ENCODE measurements around the gene CACNA1H. TPM values are rescaled to one million over a fixed set of nuclear protein-coding genes. Genes with fewer than 3 reads are reported as not detected.

Gene CACNA1H
- total RNA-seq, 1 experiment from 2014 or later = not detected

DNA sequence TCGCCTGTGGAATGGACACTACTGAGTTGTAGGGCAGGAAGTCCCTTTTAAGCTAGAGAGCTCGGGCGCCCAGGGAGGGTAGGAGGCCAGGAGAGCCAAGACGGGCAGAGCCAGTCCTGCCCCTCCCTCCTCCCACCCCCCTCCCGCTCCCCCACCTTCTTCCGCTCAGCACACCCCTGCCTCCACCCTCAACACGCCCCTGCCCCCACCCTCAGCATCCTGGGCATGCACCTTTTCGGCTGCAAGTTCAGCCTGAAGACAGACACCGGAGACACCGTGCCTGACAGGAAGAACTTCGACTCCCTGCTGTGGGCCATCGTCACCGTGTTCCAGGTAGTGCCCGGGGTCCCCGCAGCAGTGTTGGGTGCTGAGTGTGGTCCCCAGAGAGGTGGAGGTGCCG, 53.9 kb downstream of the CACNA1H start:
- no peak for DNase-seq (ENCODE audit: low read depth)

DNA sequence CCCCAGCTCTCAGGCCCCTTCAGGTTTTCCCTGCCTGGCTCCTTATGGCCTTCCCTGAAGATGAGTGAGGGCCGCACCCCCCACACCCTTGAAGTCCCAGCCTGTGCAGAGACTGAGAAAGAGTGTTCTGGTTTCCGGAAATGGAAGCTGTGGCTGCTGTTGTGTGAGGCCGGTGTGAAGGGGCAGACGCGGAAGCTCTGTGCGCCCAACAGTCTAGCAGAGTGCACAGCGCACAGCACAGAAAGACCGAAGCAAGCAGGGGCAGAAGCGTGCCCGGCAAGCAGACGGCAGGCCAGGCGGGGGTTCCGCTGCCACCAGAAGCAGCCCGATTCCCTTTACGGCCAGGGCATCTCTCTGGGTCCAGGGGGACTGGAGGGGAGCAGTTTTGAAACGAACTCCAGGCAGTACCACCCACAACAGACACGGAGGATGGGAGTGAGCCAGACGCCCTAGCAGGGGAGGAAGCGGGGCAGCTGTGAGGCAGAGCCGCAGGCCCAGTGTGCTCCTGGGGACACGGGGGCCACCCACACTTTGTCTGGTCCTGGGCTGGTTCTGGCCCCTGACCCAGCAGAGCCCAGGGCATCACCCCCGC, 55.4 kb downstream of the CACNA1H start:
- no peak for DNase-seq (ENCODE audit: low read depth)

DNA sequence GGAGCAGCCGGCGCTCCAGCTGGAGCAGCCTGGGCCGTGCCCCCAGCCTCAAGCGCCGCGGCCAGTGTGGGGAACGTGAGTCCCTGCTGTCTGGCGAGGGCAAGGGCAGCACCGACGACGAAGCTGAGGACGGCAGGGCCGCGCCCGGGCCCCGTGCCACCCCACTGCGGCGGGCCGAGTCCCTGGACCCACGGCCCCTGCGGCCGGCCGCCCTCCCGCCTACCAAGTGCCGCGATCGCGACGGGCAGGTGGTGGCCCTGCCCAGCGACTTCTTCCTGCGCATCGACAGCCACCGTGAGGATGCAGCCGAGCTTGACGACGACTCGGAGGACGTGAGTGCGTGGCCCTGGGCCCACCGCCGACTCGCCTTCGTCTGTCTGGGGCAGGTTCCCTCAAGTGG, 56.2 kb downstream of the CACNA1H start:
- no peak for DNase-seq (ENCODE audit: low read depth)

DNA sequence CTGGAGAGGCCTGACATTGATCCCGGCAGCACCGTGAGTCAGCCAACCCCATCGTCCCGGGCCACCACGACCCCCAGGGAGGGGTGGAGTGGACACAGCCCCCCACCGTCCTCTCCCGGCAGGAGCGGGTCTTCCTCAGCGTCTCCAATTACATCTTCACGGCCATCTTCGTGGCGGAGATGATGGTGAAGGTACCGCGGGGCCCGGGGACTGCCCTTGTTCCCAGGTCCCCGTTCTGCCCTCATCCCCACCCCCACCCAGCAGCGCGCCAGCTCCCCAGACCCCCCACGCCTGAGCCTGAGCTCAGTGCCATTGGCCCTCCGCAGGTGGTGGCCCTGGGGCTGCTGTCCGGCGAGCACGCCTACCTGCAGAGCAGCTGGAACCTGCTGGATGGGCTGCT, 57.6 kb downstream of the CACNA1H start:
- no peak for DNase-seq (ENCODE audit: low read depth)

DNA sequence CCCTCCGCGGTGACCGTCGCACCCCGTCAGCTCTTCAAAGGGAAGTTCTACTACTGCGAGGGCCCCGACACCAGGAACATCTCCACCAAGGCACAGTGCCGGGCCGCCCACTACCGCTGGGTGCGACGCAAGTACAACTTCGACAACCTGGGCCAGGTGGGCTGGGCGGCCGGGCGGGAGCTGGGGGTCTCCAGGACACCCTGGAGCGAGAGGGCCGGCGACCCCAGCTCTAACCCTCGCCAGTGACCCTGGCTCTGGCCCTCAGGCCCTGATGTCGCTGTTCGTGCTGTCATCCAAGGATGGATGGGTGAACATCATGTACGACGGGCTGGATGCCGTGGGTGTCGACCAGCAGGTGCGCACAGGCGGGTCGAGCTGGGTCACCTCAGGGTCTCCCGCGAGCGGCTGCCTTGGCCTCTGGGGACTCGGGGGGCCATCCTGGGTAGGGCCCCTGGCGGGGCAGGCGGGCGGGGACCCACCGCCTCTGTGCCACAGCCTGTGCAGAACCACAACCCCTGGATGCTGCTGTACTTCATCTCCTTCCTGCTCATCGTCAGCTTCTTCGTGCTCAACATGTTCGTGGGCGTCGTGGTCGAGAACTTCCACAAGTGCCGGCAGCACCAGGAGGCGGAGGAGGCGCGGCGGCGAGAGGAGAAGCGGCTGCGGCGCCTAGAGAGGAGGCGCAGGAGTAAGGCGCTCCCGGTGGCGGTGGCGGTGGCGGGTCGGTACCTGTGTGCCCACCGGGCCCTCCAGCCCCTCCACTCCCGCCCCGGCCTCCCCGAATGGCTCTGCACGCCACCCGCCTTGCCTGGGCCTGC, 58.8 kb downstream of the CACNA1H start:
- DNase-seq (ENCODE audit: low read depth) = no peak

DNA sequence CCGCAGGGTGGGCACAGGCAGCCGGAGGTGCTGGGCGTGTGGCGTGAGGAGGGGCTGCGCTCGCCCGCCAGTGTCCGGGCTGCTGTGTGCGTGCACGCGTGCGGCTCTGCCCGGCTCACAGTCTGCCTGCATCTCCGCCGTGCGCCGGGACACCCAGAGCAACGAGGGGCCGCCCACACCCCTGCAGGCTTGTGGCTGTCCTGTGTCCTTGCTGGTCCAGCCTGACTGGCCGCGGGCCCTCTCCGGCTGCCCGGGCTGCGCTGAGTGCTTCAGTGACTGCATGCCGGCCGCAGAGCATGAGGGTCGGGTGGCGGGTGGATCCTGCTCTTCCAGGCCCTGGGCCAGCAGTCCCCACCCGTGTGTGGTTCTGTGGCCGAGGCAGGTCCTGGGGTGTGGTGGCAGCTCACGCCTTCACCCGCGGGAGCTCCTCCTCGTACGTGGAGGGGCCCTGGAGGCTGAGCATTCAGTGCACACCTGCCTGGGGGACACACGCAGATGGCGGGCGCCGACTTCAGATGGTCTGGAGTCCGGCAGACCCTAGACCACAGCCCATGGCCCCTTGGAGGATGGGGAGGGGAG, 59.8 kb downstream of the CACNA1H start:
- no peak for DNase-seq (ENCODE audit: low read depth)

DNA sequence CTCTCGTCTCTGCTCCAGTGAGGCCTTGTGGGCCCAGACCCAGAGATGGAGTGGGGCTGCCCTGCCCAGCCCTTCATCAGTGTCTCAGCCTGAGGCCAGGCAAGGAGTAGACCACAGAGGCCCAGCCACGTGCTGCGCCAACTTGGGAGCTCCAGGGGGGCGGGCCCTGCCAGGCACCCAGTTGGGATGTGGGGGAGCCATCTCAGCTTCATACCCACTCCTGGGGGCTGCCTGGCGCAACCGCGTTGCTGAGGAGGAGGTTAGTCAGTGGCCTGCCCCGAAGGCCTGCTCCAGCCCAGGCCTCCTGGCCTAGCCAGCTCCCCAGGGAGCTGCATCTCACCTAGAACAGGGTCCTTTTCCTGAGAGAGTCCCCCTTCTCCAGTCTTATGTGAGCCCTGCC, 60.3 kb downstream of the CACNA1H start:
- no peak for DNase-seq (ENCODE audit: low read depth)

DNA sequence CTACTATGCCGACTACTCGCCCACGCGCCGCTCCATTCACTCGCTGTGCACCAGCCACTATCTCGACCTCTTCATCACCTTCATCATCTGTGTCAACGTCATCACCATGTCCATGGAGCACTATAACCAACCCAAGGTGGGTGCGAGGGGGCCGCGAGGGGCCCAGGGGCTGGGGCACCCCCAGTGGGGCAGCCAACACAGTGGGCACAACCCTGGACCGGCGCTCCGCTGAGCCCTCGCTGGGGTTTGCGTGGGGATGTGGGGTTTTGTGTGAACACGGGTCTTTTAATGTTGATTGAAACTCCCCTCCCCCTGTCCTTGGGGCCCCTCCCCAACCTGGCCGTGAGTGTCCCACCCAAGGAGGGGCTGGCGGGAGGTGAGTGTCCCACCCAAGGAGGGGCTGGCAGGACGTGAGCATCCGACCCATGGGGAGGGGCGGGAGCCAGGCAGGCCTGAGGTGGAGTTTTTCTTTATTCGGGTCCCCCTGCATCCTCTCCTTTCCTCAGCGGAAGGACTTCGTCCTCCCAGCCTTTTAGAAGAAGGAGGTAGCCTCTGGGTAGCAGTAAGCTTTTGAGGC, 61.0 kb downstream of the CACNA1H start:
- DNase-seq (ENCODE audit: low read depth) = no peak

DNA sequence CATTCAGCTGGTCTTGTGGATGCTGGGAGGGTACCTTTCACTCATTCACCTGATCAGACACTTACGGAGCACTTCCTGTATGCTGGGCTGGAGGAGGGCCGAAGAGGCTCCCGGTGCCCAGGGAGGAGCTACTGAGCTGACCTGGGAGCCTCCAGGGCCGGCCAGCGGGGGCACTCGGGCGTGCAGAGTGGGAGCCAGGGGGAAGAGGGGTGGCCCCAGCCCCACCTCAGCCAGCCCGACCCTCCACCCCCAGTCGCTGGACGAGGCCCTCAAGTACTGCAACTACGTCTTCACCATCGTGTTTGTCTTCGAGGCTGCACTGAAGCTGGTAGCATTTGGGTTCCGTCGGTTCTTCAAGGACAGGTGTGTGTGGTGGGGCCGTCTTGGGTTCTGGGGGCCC, 61.8 kb downstream of the CACNA1H start:
- DNase-seq (ENCODE audit: low read depth) = no peak

DNA sequence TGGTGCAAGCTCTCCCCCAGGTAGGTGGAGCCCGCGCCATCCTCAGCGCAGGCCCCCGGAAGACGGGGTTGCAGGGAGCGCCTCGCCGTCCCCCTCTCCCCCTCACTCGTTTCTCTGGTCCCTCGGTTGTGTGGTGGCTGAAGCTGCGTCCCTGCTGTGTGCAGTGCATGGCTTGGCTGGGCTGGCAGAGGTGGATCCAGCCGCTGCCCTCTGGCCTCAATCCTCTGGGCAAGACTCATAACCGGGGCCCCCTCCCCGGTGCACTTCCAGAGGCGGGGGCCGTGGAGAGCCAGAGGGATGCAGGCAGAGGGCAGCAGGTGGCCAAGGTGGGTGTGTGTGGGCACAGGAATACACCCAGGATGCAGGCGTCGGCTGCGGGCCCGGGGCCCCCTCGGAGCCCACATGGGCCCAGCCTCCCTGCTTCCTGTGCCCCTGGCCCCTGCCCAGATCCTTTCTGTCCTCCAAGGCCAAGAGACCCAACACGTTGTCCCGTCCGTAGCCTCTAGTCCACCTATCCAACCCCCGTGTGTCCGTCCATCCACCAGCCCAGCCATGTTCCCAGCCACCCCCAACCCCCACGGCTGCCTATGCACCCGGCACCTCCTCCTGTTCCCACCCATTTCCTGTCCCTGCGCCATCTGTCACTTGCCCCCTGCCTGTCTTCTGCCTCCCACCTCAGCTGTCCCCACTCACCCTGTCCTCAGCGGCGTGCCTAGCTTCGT, 62.8 kb downstream of the CACNA1H start:
- DNase-seq (ENCODE audit: low read depth) = no peak

DNA sequence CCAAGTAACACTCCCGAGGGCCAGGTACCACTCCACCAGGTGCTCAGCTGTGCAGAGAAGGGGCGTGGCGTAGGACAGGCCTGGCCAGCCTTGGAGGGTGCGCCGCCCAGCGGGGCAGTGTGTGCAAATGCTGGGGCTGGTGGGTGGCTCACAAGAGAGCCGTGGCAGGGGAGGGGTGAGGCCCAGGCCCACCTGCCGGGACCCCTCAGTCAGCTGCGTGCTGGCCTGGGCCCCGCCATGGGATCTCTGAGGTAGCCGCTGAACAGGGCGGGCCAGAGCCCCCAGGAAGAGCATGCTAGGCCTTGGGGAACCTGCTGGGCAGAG, 63.4 kb downstream of the CACNA1H start:
- no peak for DNase-seq (ENCODE audit: low read depth)

DNA sequence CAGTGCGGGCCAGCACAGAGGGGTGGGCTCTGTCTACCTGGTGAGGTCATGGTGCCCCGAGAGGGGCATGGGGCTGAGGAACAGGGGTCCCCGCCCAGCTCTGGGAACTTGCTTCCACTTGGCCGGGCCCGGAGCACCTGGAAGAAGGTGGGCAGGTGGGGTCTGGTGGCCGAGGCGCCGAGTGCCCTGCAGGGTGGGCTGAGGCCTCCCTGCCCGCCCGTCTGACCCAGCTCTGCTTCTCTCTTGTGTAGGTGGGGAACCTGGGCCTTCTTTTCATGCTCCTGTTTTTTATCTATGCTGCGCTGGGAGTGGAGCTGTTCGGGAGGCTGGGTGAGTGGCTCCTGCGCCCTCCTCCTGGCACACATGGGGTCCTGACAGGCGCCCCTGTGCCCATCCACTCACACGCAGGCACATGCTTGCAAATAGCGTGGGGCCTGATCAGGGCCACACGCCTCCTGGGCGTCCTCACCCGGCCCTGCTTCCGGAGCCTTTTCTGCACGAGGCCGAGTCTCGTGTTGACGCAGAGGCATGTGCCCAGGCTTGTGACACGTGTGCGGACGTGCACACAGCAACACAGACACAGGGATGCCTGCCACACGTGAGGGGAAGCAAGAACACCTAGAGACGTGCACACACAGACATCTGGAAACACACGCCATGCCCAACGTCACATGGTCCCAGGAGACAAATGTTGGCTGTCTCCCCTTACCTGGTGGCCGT, 63.9 kb downstream of the CACNA1H start:
- no peak for DNase-seq (ENCODE audit: low read depth)

DNA sequence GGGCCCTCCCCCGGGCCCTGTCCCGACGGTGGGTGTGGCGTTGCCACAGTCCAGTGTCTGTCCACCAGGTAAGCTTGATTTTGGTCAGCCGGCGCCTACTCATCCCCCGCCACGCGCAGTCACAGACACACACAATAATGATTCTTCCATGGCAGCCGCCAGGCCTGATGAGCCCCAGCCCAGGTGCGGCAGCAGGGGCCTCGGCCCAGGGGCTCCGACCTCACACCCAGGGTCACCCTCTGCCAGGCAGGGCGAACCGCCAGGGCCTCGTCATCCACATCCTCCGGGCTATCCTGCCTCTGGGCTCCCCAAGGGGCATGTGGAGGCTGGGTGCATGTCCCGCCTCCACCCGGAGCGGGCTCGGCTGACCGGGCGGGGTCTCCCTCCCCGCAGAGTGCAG, 64.6 kb downstream of the CACNA1H start:
- no peak for DNase-seq (ENCODE audit: low read depth)

DNA sequence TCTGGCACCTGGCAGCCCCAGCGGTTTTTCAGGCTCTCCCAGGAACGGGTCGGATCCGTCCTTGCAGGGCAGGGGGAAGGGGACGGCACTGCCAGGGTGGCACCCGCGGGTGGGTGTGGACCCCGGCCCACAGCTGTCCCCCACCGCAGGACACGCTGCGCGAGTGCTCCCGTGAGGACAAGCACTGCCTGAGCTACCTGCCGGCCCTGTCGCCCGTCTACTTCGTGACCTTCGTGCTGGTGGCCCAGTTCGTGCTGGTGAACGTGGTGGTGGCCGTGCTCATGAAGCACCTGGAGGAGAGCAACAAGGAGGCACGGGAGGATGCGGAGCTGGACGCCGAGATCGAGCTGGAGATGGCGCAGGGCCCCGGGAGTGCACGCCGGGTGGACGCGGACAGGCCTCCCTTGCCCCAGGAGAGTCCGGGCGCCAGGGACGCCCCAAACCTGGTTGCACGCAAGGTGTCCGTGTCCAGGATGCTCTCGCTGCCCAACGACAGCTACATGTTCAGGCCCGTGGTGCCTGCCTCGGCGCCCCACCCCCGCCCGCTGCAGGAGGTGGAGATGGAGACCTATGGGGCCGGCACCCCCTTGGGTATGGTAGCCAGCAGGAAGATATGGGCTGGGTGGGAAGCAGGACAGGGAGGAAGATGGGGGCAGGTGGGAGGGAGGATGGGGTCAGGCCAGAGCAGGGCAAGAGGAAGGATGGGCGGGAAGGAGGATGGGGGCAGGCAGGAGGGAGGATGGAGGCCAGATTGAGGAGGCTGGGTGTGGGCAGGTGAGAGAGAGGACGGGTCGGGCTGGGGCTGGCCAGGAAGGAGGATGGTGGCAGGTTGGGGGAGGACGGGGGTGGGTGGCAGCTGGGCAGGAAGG, 65.4 kb downstream of the CACNA1H start:
- DNase-seq (ENCODE audit: low read depth) = no peak

DNA sequence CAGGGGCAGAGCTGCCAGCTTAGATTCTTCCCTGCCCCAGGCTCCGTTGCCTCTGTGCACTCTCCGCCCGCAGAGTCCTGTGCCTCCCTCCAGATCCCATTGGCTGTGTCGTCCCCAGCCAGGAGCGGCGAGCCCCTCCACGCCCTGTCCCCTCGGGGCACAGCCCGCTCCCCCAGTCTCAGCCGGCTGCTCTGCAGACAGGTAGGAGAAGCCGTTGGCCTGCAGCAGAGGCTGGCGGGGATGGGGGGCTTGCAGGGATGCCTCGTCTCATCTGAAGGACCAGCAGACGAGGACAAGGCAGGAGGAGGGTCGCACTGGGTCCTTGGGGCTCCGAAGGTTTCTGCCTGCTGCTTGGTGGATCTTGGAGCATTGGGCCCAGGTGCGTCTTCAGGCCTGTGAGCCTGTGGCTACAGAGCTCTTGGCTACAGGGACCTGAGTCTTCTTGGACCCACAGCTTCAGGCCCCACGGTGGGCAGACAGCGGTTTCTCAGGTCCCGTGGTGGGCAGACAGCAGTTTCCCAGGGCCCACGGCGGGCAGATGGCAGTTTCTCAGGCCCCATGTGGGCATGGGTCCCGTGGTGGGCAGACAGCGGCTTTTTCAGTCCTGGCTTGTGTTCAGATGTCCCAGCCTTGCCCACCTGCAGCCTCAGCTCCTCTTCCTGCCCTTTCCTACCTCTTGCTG, 66.2 kb downstream of the CACNA1H start:
- DNase-seq (ENCODE audit: low read depth) = no peak

DNA sequence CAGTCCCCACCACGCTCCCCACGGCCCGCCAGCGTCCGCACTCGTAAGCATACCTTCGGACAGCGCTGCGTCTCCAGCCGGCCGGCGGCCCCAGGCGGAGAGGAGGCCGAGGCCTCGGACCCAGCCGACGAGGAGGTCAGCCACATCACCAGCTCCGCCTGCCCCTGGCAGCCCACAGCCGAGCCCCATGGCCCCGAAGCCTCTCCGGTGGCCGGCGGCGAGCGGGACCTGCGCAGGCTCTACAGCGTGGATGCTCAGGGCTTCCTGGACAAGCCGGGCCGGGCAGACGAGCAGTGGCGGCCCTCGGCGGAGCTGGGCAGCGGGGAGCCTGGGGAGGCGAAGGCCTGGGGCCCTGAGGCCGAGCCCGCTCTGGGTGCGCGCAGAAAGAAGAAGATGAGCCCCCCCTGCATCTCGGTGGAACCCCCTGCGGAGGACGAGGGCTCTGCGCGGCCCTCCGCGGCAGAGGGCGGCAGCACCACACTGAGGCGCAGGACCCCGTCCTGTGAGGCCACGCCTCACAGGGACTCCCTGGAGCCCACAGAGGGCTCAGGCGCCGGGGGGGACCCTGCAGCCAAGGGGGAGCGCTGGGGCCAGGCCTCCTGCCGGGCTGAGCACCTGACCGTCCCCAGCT, 67.3 kb downstream of the CACNA1H start:
- no peak for DNase-seq (ENCODE audit: low read depth)

DNA sequence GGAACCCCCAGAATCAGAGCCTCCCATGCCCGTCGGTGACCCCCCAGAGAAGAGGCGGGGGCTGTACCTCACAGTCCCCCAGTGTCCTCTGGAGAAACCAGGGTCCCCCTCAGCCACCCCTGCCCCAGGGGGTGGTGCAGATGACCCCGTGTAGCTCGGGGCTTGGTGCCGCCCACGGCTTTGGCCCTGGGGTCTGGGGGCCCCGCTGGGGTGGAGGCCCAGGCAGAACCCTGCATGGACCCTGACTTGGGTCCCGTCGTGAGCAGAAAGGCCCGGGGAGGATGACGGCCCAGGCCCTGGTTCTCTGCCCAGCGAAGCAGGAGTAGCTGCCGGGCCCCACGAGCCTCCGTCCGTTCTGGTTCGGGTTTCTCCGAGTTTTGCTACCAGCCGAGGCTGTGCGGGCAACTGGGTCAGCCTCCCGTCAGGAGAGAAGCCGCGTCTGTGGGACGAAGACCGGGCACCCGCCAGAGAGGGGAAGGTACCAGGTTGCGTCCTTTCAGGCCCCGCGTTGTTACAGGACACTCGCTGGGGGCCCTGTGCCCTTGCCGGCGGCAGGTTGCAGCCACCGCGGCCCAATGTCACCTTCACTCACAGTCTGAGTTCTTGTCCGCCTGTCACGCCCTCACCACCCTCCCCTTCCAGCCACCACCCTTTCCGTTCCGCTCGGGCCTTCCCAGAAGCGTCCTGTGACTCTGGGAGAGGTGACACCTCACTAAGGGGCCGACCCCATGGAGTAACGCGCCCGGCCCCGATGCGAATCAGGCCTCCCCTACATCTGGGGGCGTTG, 68.1 kb downstream of the CACNA1H start:
- no peak for DNase-seq (ENCODE audit: low read depth)

Measured in HT1080 (cell line).